Natural killer cell (primary cell): Measurements from ENCODE around the gene SERBP1. TPM values are rescaled to one million over a fixed set of nuclear protein-coding genes. Genes with fewer than 3 reads are reported as not detected.
A peak's percentile ranks its signal among the peaks of the same experiment; 100 is the strongest.

Source experiments
- ATAC-seq, 3 donors: fragments of 150-1000 bp in 2 of 3; fragments of 200-7000 bp in 1 of 3; cut with Tn5 transposase; 1 replicate in 1 of 3; 2 replicates in 2 of 3; pipeline ENCODE4 v1.10.0; 2021; ENCODE audit warnings: mild to moderate bottlenecking in 2 of 3, moderate library complexity in 2 of 3
- DNase-seq, 2 donors: peaks; one replicate each; pipeline versions ENCODE4 v3.0.0 to v3.0.0-alpha.2; 2013 to 2021; ENCODE audit warnings: mixed read lengths in 1 of 2
- H3K27ac ChIP-seq: one replicate; pipeline ENCODE4 v1.5.1; 2013; ENCODE audit warnings: mild to moderate bottlenecking, low read length
- H3K27me3 ChIP-seq: one replicate; pipeline ENCODE4 v1.6.1; 2013; ENCODE audit warnings: low read length; ENCODE audit not compliant: control insufficient read depth, insufficient read depth
- H3K36me3 ChIP-seq: one replicate; pipeline ENCODE4 v1.6.1; 2013; ENCODE audit warnings: low read length; ENCODE audit not compliant: control insufficient read depth, insufficient read depth
- H3K4me1 ChIP-seq: one replicate; pipeline ENCODE4 v1.6.1; 2013; ENCODE audit warnings: low read length; ENCODE audit not compliant: control insufficient read depth, insufficient read depth
- H3K4me3 ChIP-seq: one replicate; pipeline ENCODE4 v1.5.1; 2013; ENCODE audit warnings: low read length
- H3K9me3 ChIP-seq: one replicate; pipeline ENCODE4 v1.6.1; 2013; ENCODE audit warnings: low read length; ENCODE audit not compliant: control insufficient read depth, insufficient read depth
- H3K27ac Mint-ChIP-seq, 2 donors: one replicate each; pipeline ENCODE4 v1.8.0; 2022; ENCODE audit warnings: mild to moderate bottlenecking in 2 of 2, mixed read lengths in 2 of 2, moderate library complexity in 1 of 2
- H3K27me3 Mint-ChIP-seq, 2 donors: one replicate each; pipeline ENCODE4 v1.8.0; 2022; ENCODE audit warnings: low read depth in 2 of 2, mixed read lengths in 2 of 2
- H3K36me3 Mint-ChIP-seq: one replicate; pipeline ENCODE4 v1.8.0; 2022; ENCODE audit warnings: mixed read lengths
- H3K4me1 Mint-ChIP-seq, 2 donors: one replicate each; pipeline ENCODE4 v1.8.0; 2022; ENCODE audit warnings: mixed read lengths in 2 of 2
- H3K4me3 Mint-ChIP-seq: one replicate; pipeline ENCODE4 v1.8.0; 2022; ENCODE audit warnings: mild to moderate bottlenecking, moderate library complexity, mixed read lengths
- H3K9me3 Mint-ChIP-seq, 2 donors: one replicate each; pipeline ENCODE4 v1.8.0; 2022; ENCODE audit warnings: mixed read lengths in 2 of 2
- WGBS: methylation state at CpG from one replicate; pipeline ENCODE4 v1.1.7; 2013; ENCODE audit warnings: missing lambda C conversion rate; ENCODE audit not compliant: insufficient coverage; 5-methylcytosine and 5-hydroxymethylcytosine counted together
- intact Hi-C: fragments of 100-400 bp; cut with micrococcal nuclease; formaldehyde crosslinking; loops from one replicate; pipeline ENCODE4 v1.14.2; 2022
- total RNA-seq, 4 donors: library from RNA; stranded (reverse); fragments of 120-200 nt in 1 of 4; gene quantifications; one replicate each; pipeline versions ENCODE4 v1.2.3 to v1.2.4, GENCODE V29; 2013 to 2022
- TF ChIP-seq, protein P1 (sequence below): fragments of 200-600 bp; IDR thresholded peaks from one replicate; pipeline ENCODE4 v1.8.0; 2022; ENCODE audit warnings: antibody characterized with exemption

SERBP1 gene
- total RNA-seq, 3 donors from 2014 or later (not counting 1 experiment from before 2014, with no cell fraction given), result 137 to 183 (median 149) TPM

DNA sequence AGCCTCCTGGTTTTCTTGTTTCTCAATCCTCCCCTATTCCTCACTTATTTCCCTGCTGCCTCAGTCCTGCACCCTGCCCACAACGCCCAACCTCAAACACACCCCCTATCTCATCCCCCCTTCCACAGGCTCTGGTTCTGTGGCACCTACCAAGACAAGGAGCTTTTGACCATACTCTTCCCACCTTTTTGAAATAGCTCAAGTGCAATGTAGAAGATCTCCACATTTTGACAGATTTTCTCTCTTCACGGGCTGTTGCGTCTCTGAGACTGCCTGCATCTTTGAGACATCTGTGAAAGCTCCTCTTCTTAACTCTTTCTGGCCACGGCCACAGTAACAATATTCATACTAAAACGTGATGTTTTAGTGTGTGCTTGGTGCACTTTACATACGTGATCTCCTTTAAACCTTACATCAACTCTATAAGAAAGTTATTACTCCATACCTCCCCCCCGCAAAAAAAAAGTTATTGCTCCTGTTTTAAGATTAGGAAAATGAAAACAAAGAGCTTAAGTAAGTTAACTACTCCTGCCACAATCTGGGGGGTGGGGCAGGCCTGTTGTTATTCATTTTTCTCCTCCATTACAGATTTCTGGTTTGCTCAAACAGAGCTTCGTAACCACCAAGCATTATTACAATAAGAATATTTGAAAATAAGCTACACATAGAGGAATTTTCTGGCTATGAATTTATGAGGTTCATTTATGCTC, 1.8 kb upstream of the SERBP1 start:
- Histone ChIP-seq H3K27ac (no peak overlapping the region), H3K4me1 (no peaks in the 10 kb centered on the region), H3K27me3 (no peaks in the 10 kb centered on the region), H3K9me3 (no peaks in the 10 kb centered on the region), H3K4me3 (no peak overlapping the region), H3K36me3 (peaks cover 3% of the 10 kb centered on the region)
- intact Hi-C loops, result loop anchor here (1.0 to 10.0 kb wide), 4 partner anchors 68 to 497 kb away; no protein-coding TSS in a partner anchor
- TF ChIP-seq, protein P1, sequence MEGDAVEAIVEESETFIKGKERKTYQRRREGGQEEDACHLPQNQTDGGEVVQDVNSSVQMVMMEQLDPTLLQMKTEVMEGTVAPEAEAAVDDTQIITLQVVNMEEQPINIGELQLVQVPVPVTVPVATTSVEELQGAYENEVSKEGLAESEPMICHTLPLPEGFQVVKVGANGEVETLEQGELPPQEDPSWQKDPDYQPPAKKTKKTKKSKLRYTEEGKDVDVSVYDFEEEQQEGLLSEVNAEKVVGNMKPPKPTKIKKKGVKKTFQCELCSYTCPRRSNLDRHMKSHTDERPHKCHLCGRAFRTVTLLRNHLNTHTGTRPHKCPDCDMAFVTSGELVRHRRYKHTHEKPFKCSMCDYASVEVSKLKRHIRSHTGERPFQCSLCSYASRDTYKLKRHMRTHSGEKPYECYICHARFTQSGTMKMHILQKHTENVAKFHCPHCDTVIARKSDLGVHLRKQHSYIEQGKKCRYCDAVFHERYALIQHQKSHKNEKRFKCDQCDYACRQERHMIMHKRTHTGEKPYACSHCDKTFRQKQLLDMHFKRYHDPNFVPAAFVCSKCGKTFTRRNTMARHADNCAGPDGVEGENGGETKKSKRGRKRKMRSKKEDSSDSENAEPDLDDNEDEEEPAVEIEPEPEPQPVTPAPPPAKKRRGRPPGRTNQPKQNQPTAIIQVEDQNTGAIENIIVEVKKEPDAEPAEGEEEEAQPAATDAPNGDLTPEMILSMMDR, result no peak
- Mint-ChIP-seq H3K27me3 (peaks cover 2 to 7% of the 10 kb centered on the region in 2 donors), H3K9me3 (no peaks in the 10 kb centered on the region), H3K4me1 (peaks cover 46 to 47% of the 10 kb centered on the region in 2 donors), H3K36me3 (no peaks in the 10 kb centered on the region), H3K27ac (peak overlapping the region; percentile 63 to 99), H3K4me3 (peak overlapping the region; percentile 100)
- ATAC-seq (no peak), DNase-seq (peak in 1 of 2 donors; percentile 14)
- 93% methylated on average over 5 of the region's 8 CpGs for WGBS

- ATAC-seq (no peak), DNase-seq (no peak)
- H3K36me3 ChIP-seq, result peaks cover 3% of the 10 kb centered on the region
- TF ChIP-seq, protein P1, result no peak
- WGBS, result 33% methylated on average over 8 of the region's 12 CpGs
- H3K9me3 Mint-ChIP-seq, result no peaks in the 10 kb centered on the region
- no peaks in the 10 kb centered on the region for H3K4me1 ChIP-seq
- H3K27me3 Mint-ChIP-seq, result peaks cover 0 to 7% of the 10 kb centered on the region in 2 donors
- no peaks in the 10 kb centered on the region for H3K36me3 Mint-ChIP-seq
- no peaks in the 10 kb centered on the region for H3K27me3 ChIP-seq
- H3K27ac ChIP-seq, result peak overlapping the region; percentile 98
- H3K9me3 ChIP-seq, result no peaks in the 10 kb centered on the region
- H3K27ac Mint-ChIP-seq, result peak overlapping the region; percentile 99 to 100
- H3K4me3 ChIP-seq, result peak overlapping the region; percentile 80
- intact Hi-C loops, result loop anchor here (1.0 to 10.0 kb wide), 4 partner anchors 69 to 496 kb away; no protein-coding TSS in a partner anchor
- peak overlapping the region; percentile 100 for H3K4me3 Mint-ChIP-seq
- peaks cover 53 to 55% of the 10 kb centered on the region in 2 donors for H3K4me1 Mint-ChIP-seq
Observed at GRCh38 chr1:67431156-67431765, 1.1 kb upstream of the SERBP1 start.

- H3K4me1 Mint-ChIP-seq, result peaks cover 68 to 69% of the 10 kb centered on the region in 2 donors
- TF ChIP-seq, protein P1, result no peak
- Histone ChIP-seq H3K27ac (peak overlapping the region; percentile 98), H3K9me3 (no peaks in the 10 kb centered on the region), H3K4me1 (peaks cover 5% of the 10 kb centered on the region), H3K27me3 (no peaks in the 10 kb centered on the region), H3K4me3 (peak overlapping the region; percentile 80), H3K36me3 (peaks cover 17% of the 10 kb centered on the region)
- H3K9me3 Mint-ChIP-seq, result no peaks in the 10 kb centered on the region
- peak overlapping the region; percentile 99 to 100 for H3K27ac Mint-ChIP-seq
- peak; percentile 0 to 4 (median 0) for ATAC-seq
- intact Hi-C loops, result loop anchor here (1.0 to 10.0 kb wide), 6 partner anchors 96 to 495 kb away; partner anchors contain the start of gene GADD45A
- peak; percentile 36 to 54 for DNase-seq
- peaks cover 0 to 2% of the 10 kb centered on the region in 2 donors for H3K27me3 Mint-ChIP-seq
- peak overlapping the region; percentile 100 for H3K4me3 Mint-ChIP-seq
- H3K36me3 Mint-ChIP-seq, result peaks cover 9% of the 10 kb centered on the region
- under 1% methylated on average over 69 of the region's 69 CpGs for WGBS
Observed at GRCh38 chr1:67429528-67430357, 459 bp downstream of the SERBP1 start.
